HepG2 (cell line): Measurements from ENCODE around the gene NR5A2. TPM values are rescaled to one million over a fixed set of nuclear protein-coding genes. Genes with fewer than 3 reads are reported as not detected.

ENCODE experiments used
- ATAC-seq: fragments of 200-7000 bp; cut with Tn5 transposase; 3 replicates; pipeline ENCODE4 v1.9.1; 2020; ENCODE audit warnings: mild to moderate bottlenecking, moderate library complexity
- BruUV-seq: library from RNA; stranded (reverse); fragments of 400-500 nt; replicated peaks from 2 replicates; lab custom pipeline; 2021; lab: Mats Ljungman, UMichigan
- CTCF ChIA-PET: fragments of 300-600 bp; formaldehyde crosslinking; extraction: SDS; loops from one replicate; lab custom pipeline; 2021; ENCODE audit warnings: low total read pairs, inconsistent platforms, low intra/inter-chr PET ratio; lab: Yijun Ruan, JAX
- POLR2A ChIA-PET: fragments of 350-600 bp; sonication (Branson Sonifier 250); formaldehyde crosslinking; loops from one replicate; lab custom pipeline; 2020; ENCODE audit warnings: antibody characterized with exemption, inconsistent platforms; lab: Yijun Ruan, JAX
- DNase-seq: peaks from one replicate; pipeline ENCODE4 v3.0.0-alpha.2; 2015; ENCODE audit warnings: low spot score
- FAIRE-seq: peaks from 3 replicates; lab custom pipeline; 2011; peaks lifted over from hg19 to GRCh38; lab: Jason Lieb, UNC
- H2AFZ ChIP-seq: one replicate; pipeline ENCODE4 v1.6.1; 2011; ENCODE audit warnings: low read length, inconsistent platforms
- H3K27ac ChIP-seq: fragments of 300-600 bp; 3 replicates; pipeline ENCODE4 v1.8.0; 2011; ENCODE audit warnings: mixed run types, mild to moderate bottlenecking, mixed read lengths, low read length, inconsistent platforms; ENCODE audit not compliant: insufficient read depth; ENCODE audit errors: extremely low read length
- H3K27me3 ChIP-seq, 2 experiments: fragments of 200-600 bp in 1 of 2; 2 replicates in 1 of 2; 3 replicates in 1 of 2; pipeline versions ENCODE4 v1.6.0 to v1.8.0; 2011; ENCODE audit warnings: low read length in 2 of 2, mild to moderate bottlenecking in 2 of 2, moderate library complexity in 2 of 2, inconsistent platforms in 1 of 2; ENCODE audit not compliant: insufficient read depth in 2 of 2, control insufficient read depth in 1 of 2
- H3K36me3 ChIP-seq, 2 experiments: fragments of 200-600 bp in 1 of 2; replicated peaks in 1 of 2; 2 replicates in 1 of 2; 3 replicates in 1 of 2; pipeline versions ENCODE4 v1.5.1 to v1.8.0; 2011; ENCODE audit warnings: low read length in 2 of 2, inconsistent platforms in 1 of 2; ENCODE audit not compliant: insufficient read depth in 2 of 2, control insufficient read depth in 1 of 2
- H3K4me1 ChIP-seq: 2 replicates; pipeline ENCODE4 v1.5.1; 2012; ENCODE audit warnings: low read length, inconsistent platforms; ENCODE audit not compliant: insufficient read depth
- H3K4me2 ChIP-seq: 2 replicates; pipeline ENCODE4 v1.6.0; 2011; ENCODE audit warnings: low read depth, low read length, inconsistent platforms
- H3K4me3 ChIP-seq, 3 experiments: fragments of 200-600 bp in 1 of 3; sonication (generic), shearing (Covaris generic) in 1 of 3; replicated peaks in 1 of 3; 2 replicates each; pipeline ENCODE4 v1.5.1; 2011 to 2016; ENCODE audit warnings: low read length in 3 of 3, inconsistent platforms in 2 of 3, low read depth in 2 of 3, mild to moderate bottlenecking in 2 of 3, control low read depth in 1 of 3, mixed read lengths in 1 of 3; ENCODE audit not compliant: insufficient read depth in 1 of 3
- H3K79me2 ChIP-seq: one replicate; pipeline ENCODE4 v1.6.1; 2011; ENCODE audit warnings: low read length, inconsistent platforms; ENCODE audit not compliant: insufficient read depth
- H3K9ac ChIP-seq: 2 replicates; pipeline ENCODE4 v1.6.0; 2011; ENCODE audit warnings: mild to moderate bottlenecking, low read depth, low read length, inconsistent platforms; ENCODE audit not compliant: insufficient read depth
- H3K9me3 ChIP-seq: 2 replicates; pipeline ENCODE4 v1.5.1; 2012; ENCODE audit warnings: mild to moderate bottlenecking, low read length
- H4K20me1 ChIP-seq: 2 replicates; pipeline ENCODE4 v1.6.0; 2011; ENCODE audit warnings: inconsistent platforms, mild to moderate bottlenecking, low read length, moderate library complexity; ENCODE audit not compliant: insufficient read depth
- ATF7-NPFF ChIP-seq: sonication (generic); formaldehyde crosslinking; IDR thresholded peaks from 2 replicates; pipeline ENCODE4 v1.8.1; 2023; ENCODE audit warnings: mild to moderate bottlenecking, low read depth, missing genetic modification reagents, moderate library complexity
- CAMTA2 ChIP-seq: sonication (generic); formaldehyde crosslinking; IDR thresholded peaks from 2 replicates; pipeline ENCODE4 v1.4.0; 2020; ENCODE audit warnings: mild to moderate bottlenecking, missing genetic modification reagents, borderline replicate concordance
- CEBPB ChIP-seq: IDR thresholded peaks from 2 replicates; pipeline ENCODE4 v1.6.1; 2011; ENCODE audit warnings: low read depth, low read length, improper control_type of control experiment, borderline replicate concordance
- DNMT1 ChIP-seq: sonication (generic); formaldehyde crosslinking; IDR thresholded peaks from 2 replicates; pipeline ENCODE4 v1.5.1; 2020; ENCODE audit warnings: mild to moderate bottlenecking, missing genetic modification reagents
- HCFC1 ChIP-seq: fragments of 150-350 bp; IDR thresholded peaks from 2 replicates; pipeline ENCODE4 v1.6.1; 2014; ENCODE audit warnings: low read depth, low read length
- HNRNPLL ChIP-seq: fragments of 200-400 bp; formaldehyde crosslinking; IDR thresholded peaks from 2 replicates; pipeline ENCODE4 v1.6.1; 2017; ENCODE audit warnings: mild to moderate bottlenecking, low read depth, low read length; ENCODE audit not compliant: poor library complexity, severe bottlenecking
- IRF2 ChIP-seq: IDR thresholded peaks from 2 replicates; pipeline ENCODE4 v1.6.1; 2018; ENCODE audit warnings: missing genetic modification reagents, missing compliant biosample characterization
- MTA3 ChIP-seq: sonication (generic); formaldehyde crosslinking; IDR thresholded peaks from 2 replicates; pipeline ENCODE4 v1.4.0; 2020; ENCODE audit warnings: missing genetic modification reagents
- RAD51 ChIP-seq: fragments of 450-650 bp; IDR thresholded peaks from 2 replicates; pipeline ENCODE4 v1.6.1; 2016; ENCODE audit warnings: borderline replicate concordance
- REPIN1 ChIP-seq: sonication (generic); formaldehyde crosslinking; IDR thresholded peaks from 2 replicates; pipeline ENCODE4 v1.8.0; 2022; ENCODE audit warnings: missing genetic modification reagents, low read depth, mild to moderate bottlenecking, borderline replicate concordance
- RFX1 ChIP-seq: fragments of 450-650 bp; IDR thresholded peaks from 2 replicates; pipeline ENCODE4 v1.6.1; 2017
- RORA ChIP-seq: sonication (generic); formaldehyde crosslinking; IDR thresholded peaks from 2 replicates; pipeline ENCODE4 v1.5.0; 2020; ENCODE audit warnings: mild to moderate bottlenecking, missing genetic modification reagents, moderate library complexity
- SSRP1 ChIP-seq: IDR thresholded peaks from 2 replicates; pipeline ENCODE4 v1.6.1; 2016; ENCODE audit warnings: control low read depth
- TOE1 ChIP-seq: sonication (generic); formaldehyde crosslinking; IDR thresholded peaks from 2 replicates; pipeline ENCODE4 v1.4.0; 2020; ENCODE audit warnings: mild to moderate bottlenecking, missing genetic modification reagents
- TSC22D2 ChIP-seq: sonication (generic); formaldehyde crosslinking; IDR thresholded peaks from 2 replicates; pipeline ENCODE4 v1.5.1; 2020; ENCODE audit warnings: missing genetic modification reagents, mild to moderate bottlenecking, borderline replicate concordance
- ZFYVE20 ChIP-seq: sonication (generic); formaldehyde crosslinking; IDR thresholded peaks from 2 replicates; pipeline ENCODE4 v1.8.0; 2023; ENCODE audit warnings: low read depth, mild to moderate bottlenecking, moderate library complexity, missing genetic modification reagents, borderline replicate concordance
- ZNF546 ChIP-seq: sonication (generic); formaldehyde crosslinking; conservative IDR thresholded peaks from 2 replicates; pipeline ENCODE4 v1.8.1; 2023; ENCODE audit warnings: mild to moderate bottlenecking, missing genetic modification reagents
- WGBS: methylation state at CpG from one replicate; pipeline ENCODE4 v1.1.6; 2017; ENCODE audit warnings: low lambda C conversion rate; 5-methylcytosine and 5-hydroxymethylcytosine counted together
- in situ Hi-C: cut with HindIII; loops from 2 replicates; pipeline ENCODE4 v1.10.0; 2017; ENCODE audit warnings: low pct_unique_long_range_greater_than_20kb; ENCODE audit not compliant: extremely low pct_ligation_motif_present
- intact Hi-C: fragments of 100-400 bp; cut with micrococcal nuclease; formaldehyde crosslinking; loops from one replicate; pipeline ENCODE4 v1.10.0; 2022; ENCODE audit not compliant: unreplicated experiment
- polyA plus RNA-seq, 8 experiments: library from polyadenylated mRNA; depleted of rRNA in 3 of 8; stranded (reverse) in 7 of 8; unstranded in 1 of 8; fragments of >200 nt; fragmentation: Illumina TruSeq in 4 of 8; extraction: Trizol in 4 of 8; gene quantifications; 2 replicates each; pipeline versions ENCODE4 v1.2.1 to v1.2.3, GENCODE V29; 2011 to 2016; ENCODE audit warnings: low read depth in 4 of 8, missing spikeins in 1 of 8, mixed read lengths in 1 of 8; ENCODE audit not compliant: insufficient read depth in 1 of 8
- total RNA-seq, 5 experiments: library from RNA; depleted of rRNA; stranded (reverse); fragments of >200 nt; fragmentation: Illumina TruSeq; extraction: Trizol; gene quantifications; 2 replicates each; pipeline ENCODE4 v1.2.3, GENCODE V29; 2016; ENCODE audit warnings: low read depth in 1 of 5
- TF ChIP-seq, protein P1 (sequence below): sonication (generic); formaldehyde crosslinking; IDR thresholded peaks from 2 replicates; pipeline ENCODE4 v1.5.0; 2020; ENCODE audit warnings: missing genetic modification reagents
- TF ChIP-seq, protein P2 (sequence below): IDR thresholded peaks from 2 replicates; pipeline ENCODE4 v1.6.1; 2016
- TF ChIP-seq, protein P3 (sequence below): sonication (generic); formaldehyde crosslinking; IDR thresholded peaks from 2 replicates; pipeline ENCODE4 v1.8.1; 2023; ENCODE audit warnings: mild to moderate bottlenecking, missing genetic modification reagents, borderline replicate concordance
- TF ChIP-seq, protein P4 (sequence below): IDR thresholded peaks from 2 replicates; pipeline ENCODE4 v1.6.1; 2016; ENCODE audit warnings: missing biosample characterization, missing genetic modification reagents, low read depth
- TF ChIP-seq, protein P5 (sequence below): IDR thresholded peaks from 2 replicates; pipeline ENCODE4 v1.6.1; 2012; ENCODE audit warnings: inconsistent platforms

The NR5A2 gene
- total and polyA plus RNA-seq, 2 of the 13 experiments (the other 11 are each of a cell fraction or from before 2014, with no cell fraction given): 0.24 to 2.8 TPM

DNA sequence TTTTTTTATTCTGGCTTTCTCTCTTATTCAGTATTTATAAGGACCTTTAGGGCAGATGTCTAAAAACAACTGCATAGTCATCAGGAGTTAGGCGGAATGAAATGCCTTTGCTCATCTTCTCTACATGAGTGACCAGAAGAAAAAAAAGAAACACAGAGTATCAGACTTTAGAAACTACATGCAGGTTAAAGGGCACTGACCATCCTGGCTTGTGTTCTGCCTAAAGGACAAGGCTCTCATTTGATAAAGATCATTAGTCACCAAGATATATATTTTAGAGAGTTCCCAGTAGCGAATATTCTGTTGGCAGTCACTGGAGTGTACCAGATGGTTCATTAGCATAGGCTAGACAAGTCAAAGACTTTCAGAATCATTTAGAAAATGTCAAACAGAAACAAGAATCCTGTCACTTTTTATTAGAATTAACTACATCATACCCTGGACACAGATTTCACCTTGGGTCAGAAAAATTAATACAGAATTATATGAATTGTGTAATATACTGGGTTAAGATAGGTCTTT, 145.6 kb downstream of the NR5A2 start (continued):
- TF ChIP-seq RORA (CRISPR knock-in tag): no peak
- TF ChIP-seq IRF2: no peak
- no peak for TF ChIP-seq SSRP1 (CRISPR knock-in tag)
- no peak for TF ChIP-seq ZNF546 (CRISPR knock-in tag)
- no peak for TF ChIP-seq DNMT1 (CRISPR knock-in tag)

DNA sequence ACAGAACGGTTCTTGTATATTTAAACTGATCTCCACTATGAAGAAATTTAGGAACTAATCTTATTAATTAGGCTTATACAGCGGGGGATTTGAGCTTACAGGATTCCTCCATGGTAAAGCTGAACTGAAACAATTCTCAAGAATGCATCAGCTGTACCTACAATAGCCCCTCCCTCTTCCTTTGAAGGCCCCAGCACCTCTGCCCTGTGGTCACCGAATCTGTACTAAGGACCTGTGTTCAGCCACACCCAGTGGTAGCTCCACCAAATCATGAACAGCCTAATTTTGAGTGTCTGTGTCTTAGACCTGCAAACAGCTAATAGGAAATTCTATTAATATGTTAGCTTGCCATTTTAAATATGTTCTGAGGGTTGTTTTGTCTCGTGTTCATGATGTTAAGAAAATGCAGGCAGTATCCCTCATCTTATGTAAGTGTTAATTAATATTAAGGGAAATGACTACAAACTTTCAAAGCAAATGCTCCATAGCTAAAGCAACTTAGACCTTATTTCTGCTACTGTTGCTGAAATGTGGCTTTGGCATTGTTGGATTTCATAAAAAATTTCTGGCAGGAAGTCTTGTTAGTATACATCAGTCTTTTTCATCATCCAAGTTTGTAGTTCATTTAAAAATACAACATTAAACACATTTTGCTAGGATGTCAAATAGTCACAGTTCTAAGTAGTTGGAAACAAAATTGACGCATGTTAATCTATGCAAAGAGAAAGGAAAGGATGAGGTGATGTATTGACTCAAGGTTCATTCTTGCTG, 147.2 kb downstream of the NR5A2 start:
- Histone ChIP-seq H3K4me1 (no peaks in the 10 kb centered on the region), H3K4me2 (no peak overlapping the region), H2AFZ (no peak overlapping the region), H3K9ac (no peak overlapping the region), H3K9me3 (no peaks in the 10 kb centered on the region), H3K27me3 (no peaks in the 10 kb centered on the region), H4K20me1 (no peaks in the 10 kb centered on the region), H3K79me2 (no peaks in the 10 kb centered on the region), H3K27ac (no peak overlapping the region), H3K36me3 (no peaks in the 10 kb centered on the region), H3K4me3 (no peak overlapping the region)
- ChIA-PET POLR2A (no interaction called here), CTCF (no interaction called here)
- BruUV-seq: no TSS peak
- DNase-seq (no peak), FAIRE-seq (no peak), ATAC-seq (no peak)
- in situ Hi-C loops (no loop called here), intact Hi-C loops (no loop called here)
- 65% methylated on average over 5 of the region's 5 CpGs for WGBS
- no peak for TF ChIP-seq CAMTA2 (CRISPR knock-in tag)
- TF ChIP-seq, protein P1, sequence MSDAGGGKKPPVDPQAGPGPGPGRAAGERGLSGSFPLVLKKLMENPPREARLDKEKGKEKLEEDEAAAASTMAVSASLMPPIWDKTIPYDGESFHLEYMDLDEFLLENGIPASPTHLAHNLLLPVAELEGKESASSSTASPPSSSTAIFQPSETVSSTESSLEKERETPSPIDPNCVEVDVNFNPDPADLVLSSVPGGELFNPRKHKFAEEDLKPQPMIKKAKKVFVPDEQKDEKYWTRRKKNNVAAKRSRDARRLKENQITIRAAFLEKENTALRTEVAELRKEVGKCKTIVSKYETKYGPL (CRISPR knock-in tag): no peak
- no peak for TF ChIP-seq TSC22D2
- TF ChIP-seq HNRNPLL: no peak
- TF ChIP-seq, protein P2, sequence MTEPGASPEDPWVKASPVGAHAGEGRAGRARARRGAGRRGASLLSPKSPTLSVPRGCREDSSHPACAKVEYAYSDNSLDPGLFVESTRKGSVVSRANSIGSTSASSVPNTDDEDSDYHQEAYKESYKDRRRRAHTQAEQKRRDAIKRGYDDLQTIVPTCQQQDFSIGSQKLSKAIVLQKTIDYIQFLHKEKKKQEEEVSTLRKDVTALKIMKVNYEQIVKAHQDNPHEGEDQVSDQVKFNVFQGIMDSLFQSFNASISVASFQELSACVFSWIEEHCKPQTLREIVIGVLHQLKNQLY (CRISPR knock-in tag): no peak
- no peak for TF ChIP-seq MTA3 (CRISPR knock-in tag)
- no peak for TF ChIP-seq RAD51
- TF ChIP-seq REPIN1 (CRISPR knock-in tag): no peak
- TF ChIP-seq ATF7-NPFF (CRISPR knock-in tag): no peak
- no peak for TF ChIP-seq HCFC1
- TF ChIP-seq TOE1 (CRISPR knock-in tag): no peak
- TF ChIP-seq, protein P3, sequence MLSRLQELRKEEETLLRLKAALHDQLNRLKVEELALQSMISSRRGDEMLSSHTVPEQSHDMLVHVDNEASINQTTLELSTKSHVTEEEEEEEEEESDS (CRISPR knock-in tag): no peak
- TF ChIP-seq, protein P4, sequence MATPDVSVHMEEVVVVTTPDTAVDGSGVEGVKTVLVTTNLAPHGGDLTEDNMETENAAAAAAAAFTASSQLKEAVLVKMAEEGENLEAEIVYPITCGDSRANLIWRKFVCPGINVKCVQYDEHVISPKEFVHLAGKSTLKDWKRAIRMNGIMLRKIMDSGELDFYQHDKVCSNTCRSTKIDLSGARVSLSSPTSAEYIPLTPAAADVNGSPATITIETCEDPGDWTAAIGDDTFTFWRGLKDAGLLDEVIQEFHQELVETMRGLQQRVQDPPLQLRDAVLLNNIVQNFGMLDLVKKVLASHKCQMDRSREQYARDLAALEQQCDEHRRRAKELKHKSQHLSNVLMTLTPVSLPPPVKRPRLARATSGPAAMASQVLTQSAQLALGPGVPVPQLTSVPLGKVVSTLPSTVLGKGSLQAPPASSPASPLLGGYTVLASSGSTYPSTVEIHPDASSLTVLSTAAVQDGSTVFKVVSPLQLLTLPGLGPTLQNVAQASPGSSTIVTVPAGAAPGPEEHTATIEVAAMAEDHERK: no peak
- no peak for TF ChIP-seq CEBPB
- no peak for TF ChIP-seq RFX1
- no peak for TF ChIP-seq ZFYVE20 (CRISPR knock-in tag)
- TF ChIP-seq, protein P5, sequence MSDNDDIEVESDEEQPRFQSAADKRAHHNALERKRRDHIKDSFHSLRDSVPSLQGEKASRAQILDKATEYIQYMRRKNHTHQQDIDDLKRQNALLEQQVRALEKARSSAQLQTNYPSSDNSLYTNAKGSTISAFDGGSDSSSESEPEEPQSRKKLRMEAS: no peak
